Measurements from ENCODE around the gene DRAM2. TPM values are rescaled to one million over a fixed set of nuclear protein-coding genes. Genes with fewer than 3 reads are reported as not detected.

The DRAM2 gene
- total and polyA plus RNA-seq, 2 of the 13 experiments (the other 11 are each of a cell fraction or from before 2014, with no cell fraction given) = 33.2 to 123 TPM

GRCh38 chr1:111139324-111139955 lies 453 bp downstream of the DRAM2 start (continued):
- TF ChIP-seq ZNF782 (CRISPR knock-in tag; IDR thresholded peaks at IDR 0.05; ENCODE audit: borderline replicate concordance) (no peak), SP2 (CRISPR knock-in tag; IDR thresholded peaks at IDR 0.05) (no peak), ZKSCAN5 (CRISPR knock-in tag; IDR thresholded peaks at IDR 0.05) (no peak), ZFP36 (IDR thresholded peaks at IDR 0.05; ENCODE audit: borderline replicate concordance, low read depth, low read length, partially characterized antibody) (no peak), CREB1 (IDR thresholded peaks at IDR 0.05) (no peak), CREB1 (CRISPR knock-in tag; IDR thresholded peaks at IDR 0.05) (no peak), HMGA1 (CRISPR knock-in tag; conservative IDR thresholded peaks at IDR 0.05) (no peak), NRL (CRISPR knock-in tag; IDR thresholded peaks at IDR 0.05; ENCODE audit: borderline replicate concordance) (no peak), ZNF678 (CRISPR knock-in tag; IDR thresholded peaks at IDR 0.05) (no peak), ERF (CRISPR knock-in tag; IDR thresholded peaks at IDR 0.05) (peak; percentile 15; the same call in 1 of the 2 replicates), GZF1 (CRISPR knock-in tag; IDR thresholded peaks at IDR 0.05) (0 out of 2 replicates have a peak, but pooled peaks have one; percentile 20), ZSCAN29 (CRISPR knock-in tag; conservative IDR thresholded peaks at IDR 0.05) (no peak), ZNF619 (CRISPR knock-in tag; IDR thresholded peaks at IDR 0.05) (no peak), ISX (CRISPR knock-in tag; conservative IDR thresholded peaks at IDR 0.05) (no peak), BATF2 (CRISPR knock-in tag; IDR thresholded peaks at IDR 0.05) (no peak), ZNF205 (CRISPR knock-in tag; IDR thresholded peaks at IDR 0.05) (no peak), ZSCAN12 (CRISPR knock-in tag; IDR thresholded peaks at IDR 0.05) (no peak), ZNF207 (IDR thresholded peaks at IDR 0.05; ENCODE audit: borderline replicate concordance) (no peak), MTA1 (CRISPR knock-in tag; IDR thresholded peaks at IDR 0.05; ENCODE audit: borderline replicate concordance) (no peak), ARNT2 (CRISPR knock-in tag; IDR thresholded peaks at IDR 0.05; ENCODE audit: low read depth) (peak; percentile 57; the same call in 1 of the 2 replicates), SATB2 (CRISPR knock-in tag; IDR thresholded peaks at IDR 0.05) (no peak), RFX5 (IDR thresholded peaks at IDR 0.05; ENCODE audit: low read depth, low read length) (no peak), RBM39 (IDR thresholded peaks at IDR 0.05; ENCODE audit: low read depth, low read length, poor library complexity, severe bottlenecking) (no peak), YY1 (IDR thresholded peaks at IDR 0.05; ENCODE audit: insufficient read depth, insufficient replicate concordance, low read depth, low read length) (no peak)
- TF ChIP-seq, protein P1, sequence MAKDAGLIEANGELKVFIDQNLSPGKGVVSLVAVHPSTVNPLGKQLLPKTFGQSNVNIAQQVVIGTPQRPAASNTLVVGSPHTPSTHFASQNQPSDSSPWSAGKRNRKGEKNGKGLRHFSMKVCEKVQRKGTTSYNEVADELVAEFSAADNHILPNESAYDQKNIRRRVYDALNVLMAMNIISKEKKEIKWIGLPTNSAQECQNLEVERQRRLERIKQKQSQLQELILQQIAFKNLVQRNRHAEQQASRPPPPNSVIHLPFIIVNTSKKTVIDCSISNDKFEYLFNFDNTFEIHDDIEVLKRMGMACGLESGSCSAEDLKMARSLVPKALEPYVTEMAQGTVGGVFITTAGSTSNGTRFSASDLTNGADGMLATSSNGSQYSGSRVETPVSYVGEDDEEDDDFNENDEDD (CRISPR knock-in tag; IDR thresholded peaks at IDR 0.05; ENCODE audit: borderline replicate concordance) = peak; percentile 23; the same call in 1 of the 2 replicates
- TF ChIP-seq, protein P2, sequence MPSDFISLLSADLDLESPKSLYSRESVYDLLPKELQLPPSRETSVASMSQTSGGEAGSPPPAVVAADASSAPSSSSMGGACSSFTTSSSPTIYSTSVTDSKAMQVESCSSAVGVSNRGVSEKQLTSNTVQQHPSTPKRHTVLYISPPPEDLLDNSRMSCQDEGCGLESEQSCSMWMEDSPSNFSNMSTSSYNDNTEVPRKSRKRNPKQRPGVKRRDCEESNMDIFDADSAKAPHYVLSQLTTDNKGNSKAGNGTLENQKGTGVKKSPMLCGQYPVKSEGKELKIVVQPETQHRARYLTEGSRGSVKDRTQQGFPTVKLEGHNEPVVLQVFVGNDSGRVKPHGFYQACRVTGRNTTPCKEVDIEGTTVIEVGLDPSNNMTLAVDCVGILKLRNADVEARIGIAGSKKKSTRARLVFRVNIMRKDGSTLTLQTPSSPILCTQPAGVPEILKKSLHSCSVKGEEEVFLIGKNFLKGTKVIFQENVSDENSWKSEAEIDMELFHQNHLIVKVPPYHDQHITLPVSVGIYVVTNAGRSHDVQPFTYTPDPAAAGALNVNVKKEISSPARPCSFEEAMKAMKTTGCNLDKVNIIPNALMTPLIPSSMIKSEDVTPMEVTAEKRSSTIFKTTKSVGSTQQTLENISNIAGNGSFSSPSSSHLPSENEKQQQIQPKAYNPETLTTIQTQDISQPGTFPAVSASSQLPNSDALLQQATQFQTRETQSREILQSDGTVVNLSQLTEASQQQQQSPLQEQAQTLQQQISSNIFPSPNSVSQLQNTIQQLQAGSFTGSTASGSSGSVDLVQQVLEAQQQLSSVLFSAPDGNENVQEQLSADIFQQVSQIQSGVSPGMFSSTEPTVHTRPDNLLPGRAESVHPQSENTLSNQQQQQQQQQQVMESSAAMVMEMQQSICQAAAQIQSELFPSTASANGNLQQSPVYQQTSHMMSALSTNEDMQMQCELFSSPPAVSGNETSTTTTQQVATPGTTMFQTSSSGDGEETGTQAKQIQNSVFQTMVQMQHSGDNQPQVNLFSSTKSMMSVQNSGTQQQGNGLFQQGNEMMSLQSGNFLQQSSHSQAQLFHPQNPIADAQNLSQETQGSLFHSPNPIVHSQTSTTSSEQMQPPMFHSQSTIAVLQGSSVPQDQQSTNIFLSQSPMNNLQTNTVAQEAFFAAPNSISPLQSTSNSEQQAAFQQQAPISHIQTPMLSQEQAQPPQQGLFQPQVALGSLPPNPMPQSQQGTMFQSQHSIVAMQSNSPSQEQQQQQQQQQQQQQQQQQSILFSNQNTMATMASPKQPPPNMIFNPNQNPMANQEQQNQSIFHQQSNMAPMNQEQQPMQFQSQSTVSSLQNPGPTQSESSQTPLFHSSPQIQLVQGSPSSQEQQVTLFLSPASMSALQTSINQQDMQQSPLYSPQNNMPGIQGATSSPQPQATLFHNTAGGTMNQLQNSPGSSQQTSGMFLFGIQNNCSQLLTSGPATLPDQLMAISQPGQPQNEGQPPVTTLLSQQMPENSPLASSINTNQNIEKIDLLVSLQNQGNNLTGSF (CRISPR knock-in tag; IDR thresholded peaks at IDR 0.05) = no peak
